ENCODE measurements around the gene FOXP1.

DNA sequence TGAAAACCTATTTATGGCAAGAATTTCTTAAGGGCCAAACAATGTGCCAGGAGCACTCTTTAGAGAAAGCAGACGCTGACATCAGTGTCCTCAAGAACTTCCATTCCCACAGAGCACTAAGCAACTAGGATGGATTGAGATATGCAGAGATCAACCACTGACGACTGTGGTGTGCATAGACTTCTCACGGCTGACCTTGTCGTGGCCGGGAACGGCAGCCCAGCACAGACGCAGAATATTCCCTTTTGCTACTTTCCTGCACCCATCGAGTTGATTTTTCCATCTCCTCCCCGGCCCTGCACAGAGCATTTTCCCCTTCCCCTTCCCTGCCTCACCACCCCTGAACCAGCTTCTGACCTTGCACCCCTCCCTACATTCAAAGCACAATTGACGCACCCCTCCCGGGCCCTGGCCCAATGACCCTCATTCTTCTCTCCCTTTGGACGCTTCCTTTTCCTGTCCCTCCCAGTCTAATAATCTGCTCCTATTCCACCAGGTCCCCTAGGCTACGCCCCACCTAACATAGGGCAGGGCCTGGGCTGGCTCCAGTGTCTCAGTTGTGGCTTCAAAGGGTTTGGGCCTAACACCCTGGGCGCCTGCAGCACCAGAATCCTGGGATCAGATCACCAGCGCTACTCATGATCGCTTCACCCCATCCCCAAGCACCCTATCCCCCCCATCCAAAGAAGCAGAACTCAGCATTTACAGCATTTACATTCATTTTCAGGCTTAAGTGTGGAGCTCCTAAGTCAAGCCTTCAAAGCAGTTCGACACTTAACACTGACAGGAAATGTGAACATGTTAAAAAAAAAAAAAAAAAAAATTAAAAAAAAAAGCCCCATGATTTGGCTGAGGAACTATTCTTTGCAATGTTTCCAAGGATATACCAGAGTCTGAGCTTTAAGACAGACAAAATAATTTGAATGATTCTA is 151.2 kb downstream of the FOXP1 start:
- TF ChIP-seq, protein P1, sequence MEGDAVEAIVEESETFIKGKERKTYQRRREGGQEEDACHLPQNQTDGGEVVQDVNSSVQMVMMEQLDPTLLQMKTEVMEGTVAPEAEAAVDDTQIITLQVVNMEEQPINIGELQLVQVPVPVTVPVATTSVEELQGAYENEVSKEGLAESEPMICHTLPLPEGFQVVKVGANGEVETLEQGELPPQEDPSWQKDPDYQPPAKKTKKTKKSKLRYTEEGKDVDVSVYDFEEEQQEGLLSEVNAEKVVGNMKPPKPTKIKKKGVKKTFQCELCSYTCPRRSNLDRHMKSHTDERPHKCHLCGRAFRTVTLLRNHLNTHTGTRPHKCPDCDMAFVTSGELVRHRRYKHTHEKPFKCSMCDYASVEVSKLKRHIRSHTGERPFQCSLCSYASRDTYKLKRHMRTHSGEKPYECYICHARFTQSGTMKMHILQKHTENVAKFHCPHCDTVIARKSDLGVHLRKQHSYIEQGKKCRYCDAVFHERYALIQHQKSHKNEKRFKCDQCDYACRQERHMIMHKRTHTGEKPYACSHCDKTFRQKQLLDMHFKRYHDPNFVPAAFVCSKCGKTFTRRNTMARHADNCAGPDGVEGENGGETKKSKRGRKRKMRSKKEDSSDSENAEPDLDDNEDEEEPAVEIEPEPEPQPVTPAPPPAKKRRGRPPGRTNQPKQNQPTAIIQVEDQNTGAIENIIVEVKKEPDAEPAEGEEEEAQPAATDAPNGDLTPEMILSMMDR (IDR thresholded peaks at IDR 0.05), result no peak
- no peak for TF ChIP-seq POLR2A (IDR thresholded peaks at IDR 0.05)

All from uterus (tissue), 2 donors.